Left lobe of liver (tissue), 2 donors: ENCODE measurements around the gene ERC1. TPM values are rescaled to one million over a fixed set of nuclear protein-coding genes. Genes with fewer than 3 reads are reported as not detected.
"Not testable (repeated sequence)": the region's sequence is repeated elsewhere in the genome, so short reads cannot be mapped to it uniquely, and the experiment has no call there.

ENCODE experiments used
- ATAC-seq: fragments of 200-7000 bp; cut with Tn5 transposase; one replicate; pipeline ENCODE4 v1.9.1; 2020; ENCODE audit warnings: mild to moderate bottlenecking, moderate library complexity
- DNase-seq: peaks from one replicate; pipeline ENCODE4 v3.0.0-alpha.2; 2020; ENCODE audit warnings: low spot score
- total RNA-seq: library from RNA; stranded (reverse); gene quantifications from one replicate; pipeline ENCODE4 v1.2.1, GENCODE V29; 2021
- donor health status: DM: no; HTN: no; CAD: no; lungs with moderate emphysema.
- donor health status: DM: no; HTN: yes; CAD: no.

ERC1 gene
- total RNA-seq, 1 donor from 2014 or later = 27.8 TPM

- ATAC-seq (no peak), DNase-seq (no peak)
Measured at GRCh38 chr12:1117371-1117770, 126.3 kb downstream of the ERC1 start.

GRCh38 chr12:1117970-1118563, 127.0 kb downstream of the ERC1 start:
- DNase-seq = peak; percentile 58
- peak; percentile 98 for ATAC-seq

GRCh38 chr12:1122786-1123185, 131.8 kb downstream of the ERC1 start:
- ATAC-seq = no peak
- no peak for DNase-seq

GRCh38 chr12:1126091-1126490, 135.1 kb downstream of the ERC1 start:
- no peak for DNase-seq
- ATAC-seq = no peak

- ATAC-seq (no peak), DNase-seq (no peak)
Measured at GRCh38 chr12:1127021-1127420, 136.0 kb downstream of the ERC1 start.

GRCh38 chr12:1130164-1130563, 139.1 kb downstream of the ERC1 start:
- DNase-seq (peak; percentile 75), ATAC-seq (peak; percentile 78)

GRCh38 chr12:1130571-1130970, 139.5 kb downstream of the ERC1 start:
- no peak for DNase-seq
- no peak for ATAC-seq

GRCh38 chr12:1131811-1132224, 140.8 kb downstream of the ERC1 start:
- peak; percentile 91 for ATAC-seq
- peak; percentile 73 for DNase-seq

GRCh38 chr12:1132311-1132710, 141.3 kb downstream of the ERC1 start:
- ATAC-seq (no peak), DNase-seq (no peak)

- no peak for DNase-seq
- no peak for ATAC-seq
Measured at GRCh38 chr12:1138691-1139090, 147.7 kb downstream of the ERC1 start.

- ATAC-seq, DNase-seq: not testable (repeated sequence)
Measured at GRCh38 chr12:1146758-1147157, 155.7 kb downstream of the ERC1 start.

GRCh38 chr12:1147821-1148220, 156.8 kb downstream of the ERC1 start:
- no peak for ATAC-seq
- DNase-seq = no peak

- DNase-seq = no peak
Measured at GRCh38 chr12:1157046-1157445, 166.0 kb downstream of the ERC1 start.

GRCh38 chr12:1161197-1161596, 170.2 kb downstream of the ERC1 start:
- no peak for DNase-seq
- no peak for ATAC-seq

More at GRCh38 chr12:1157046-1157445, 166.0 kb downstream of the ERC1 start:
- no peak for ATAC-seq

- ATAC-seq = no peak
Measured at GRCh38 chr12:1162081-1162760, 171.2 kb downstream of the ERC1 start.

GRCh38 chr12:1167784-1168183, 176.8 kb downstream of the ERC1 start:
- ATAC-seq = no peak
- DNase-seq = no peak

More at GRCh38 chr12:1162081-1162760, 171.2 kb downstream of the ERC1 start:
- no peak for DNase-seq

GRCh38 chr12:1170411-1170810, 179.4 kb downstream of the ERC1 start:
- DNase-seq (no peak), ATAC-seq (no peak)

GRCh38 chr12:1171657-1172408, 180.8 kb downstream of the ERC1 start:
- DNase-seq (no peak), ATAC-seq (no peak)

GRCh38 chr12:1173781-1174617, 183.0 kb downstream of the ERC1 start:
- no peak for ATAC-seq

GRCh38 chr12:1174659-1175058, 183.6 kb downstream of the ERC1 start:
- ATAC-seq (no peak), DNase-seq (no peak)

More at GRCh38 chr12:1173781-1174617, 183.0 kb downstream of the ERC1 start:
- DNase-seq = no peak

- DNase-seq = no peak
- ATAC-seq = no peak
Measured at GRCh38 chr12:1176191-1176590, 185.2 kb downstream of the ERC1 start.
